HG03097 (cell line): ENCODE results near the gene SLC1A5.

Source experiments
- ATAC-seq: cut with Tn5 transposase; IDR thresholded peaks from one replicate; pipeline ENCODE4 v1.9.1; 2021; ENCODE audit not compliant: unreplicated experiment, low FRiP score

Gene SLC1A5

DNA sequence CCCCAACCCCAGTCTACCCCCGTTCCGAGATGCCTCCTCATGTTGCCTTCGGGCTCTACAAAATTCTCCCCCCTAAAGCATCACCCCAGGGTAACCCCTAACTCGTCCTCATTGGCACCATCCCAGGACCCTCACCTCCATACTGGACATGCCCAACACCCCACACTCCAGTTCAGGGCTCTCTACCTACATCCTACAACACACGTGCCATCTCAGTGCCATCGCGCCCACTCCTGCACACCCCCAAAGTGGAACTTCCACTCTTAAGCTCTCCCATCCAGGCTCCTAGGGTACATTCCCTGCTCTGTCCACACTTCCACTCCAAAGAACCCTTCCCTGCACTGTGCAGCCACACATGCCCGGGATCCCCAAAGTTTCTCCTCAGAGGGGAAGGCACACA lies 43.4 kb downstream of the SLC1A5 start:
- ATAC-seq: no peak

DNA sequence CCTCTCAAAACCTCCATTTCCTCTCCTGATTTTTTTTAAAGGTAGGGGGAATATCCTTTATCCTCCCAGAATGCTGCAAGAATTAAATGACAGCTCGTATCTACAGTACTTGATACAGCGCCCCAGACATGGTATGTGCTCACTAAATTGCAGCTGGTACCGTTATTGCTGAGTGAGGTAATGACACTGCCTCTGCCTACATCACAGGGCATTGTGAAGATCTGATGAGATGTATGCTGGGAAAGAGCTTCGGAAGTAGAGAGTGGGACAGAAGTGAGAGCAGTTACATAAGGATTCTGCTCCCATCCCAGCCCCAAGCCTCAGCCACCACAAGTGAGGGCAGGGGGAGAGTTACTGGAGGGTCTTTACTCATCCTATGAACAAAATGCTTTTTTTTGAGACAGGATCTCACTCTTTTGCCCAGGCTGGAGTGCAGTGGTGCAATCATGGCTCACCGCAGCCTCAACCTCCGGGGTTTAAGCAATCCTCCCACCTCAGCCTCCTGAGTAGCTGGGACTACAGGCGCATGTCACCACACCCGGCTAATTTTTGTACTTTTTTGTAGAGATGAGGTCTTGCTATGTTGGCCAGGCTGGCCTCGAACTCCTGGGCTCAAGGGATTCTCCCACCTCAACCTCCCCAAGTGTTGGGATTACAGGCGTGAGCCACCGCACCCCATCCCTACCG lies 44.2 kb downstream of the SLC1A5 start:
- no peak for ATAC-seq

DNA sequence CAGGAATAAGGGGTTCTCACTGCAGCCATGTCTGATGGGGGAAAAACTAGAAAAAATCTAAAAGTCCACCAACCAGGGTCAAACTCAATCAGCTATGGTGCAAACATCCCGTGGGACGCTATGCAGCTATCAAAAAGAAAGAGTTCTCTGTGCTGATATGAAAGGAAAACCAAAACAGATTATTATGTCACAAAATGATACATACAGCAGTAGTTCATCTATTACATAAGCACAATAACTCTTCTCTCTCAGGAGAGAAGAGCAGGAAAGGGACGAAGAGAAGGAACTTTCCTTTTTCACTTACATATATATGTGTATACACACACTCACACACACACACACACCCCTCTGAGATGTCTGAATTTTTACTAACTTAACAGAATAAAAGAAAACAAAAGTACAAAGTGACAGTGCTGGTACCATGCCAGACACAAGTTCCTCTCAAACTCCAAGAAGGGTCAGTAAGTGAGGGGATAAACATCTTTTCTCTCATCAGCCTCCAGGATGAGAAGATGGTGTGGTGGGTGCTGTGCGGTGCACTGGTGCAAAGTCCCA lies 45.4 kb downstream of the SLC1A5 start:
- ATAC-seq: no peak

DNA sequence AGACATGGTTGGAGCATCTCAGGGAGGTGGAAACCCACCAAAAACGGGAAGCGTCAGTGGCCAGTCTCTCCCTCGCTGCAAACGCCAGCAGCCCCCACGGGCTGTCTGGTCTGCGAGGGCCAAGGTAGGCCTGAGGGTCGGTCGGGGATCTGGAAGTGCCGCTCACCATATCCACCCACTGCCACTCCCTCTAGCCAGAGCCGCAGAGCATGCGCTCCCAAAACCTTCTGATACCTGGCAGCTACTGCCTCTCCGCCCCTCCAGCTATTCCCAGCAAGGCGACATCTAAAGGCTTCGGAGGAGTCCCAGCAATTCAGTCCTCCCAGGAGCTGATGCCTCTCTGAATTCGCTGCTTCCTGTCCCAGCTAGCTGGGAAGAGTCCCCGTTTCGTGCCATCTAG lies 46.9 kb downstream of the SLC1A5 start:
- ATAC-seq: no peak

DNA sequence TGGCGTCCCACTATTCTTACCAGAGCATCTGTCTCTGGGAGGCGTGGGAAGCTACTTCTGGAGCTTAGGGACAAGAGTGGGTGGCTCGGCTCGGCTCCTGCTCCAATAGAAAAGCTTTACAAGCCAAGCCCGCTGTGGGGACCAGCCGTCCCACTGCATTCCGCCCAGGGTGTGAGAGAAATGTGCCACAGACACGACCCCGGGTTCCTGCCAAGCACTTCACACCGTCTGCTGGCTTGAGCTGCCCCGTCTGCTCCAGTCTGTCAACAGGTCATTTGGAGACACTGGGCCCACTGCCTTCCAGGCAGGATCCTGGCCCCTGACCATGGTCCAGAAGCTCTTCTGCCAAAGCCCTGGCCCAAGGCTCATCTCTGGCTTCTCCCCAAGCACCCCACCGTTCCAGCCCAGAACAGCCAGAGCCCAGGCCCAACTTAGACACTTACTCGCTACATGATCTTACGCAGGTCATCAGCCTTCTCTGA lies 49.1 kb downstream of the SLC1A5 start:
- no peak for ATAC-seq

DNA sequence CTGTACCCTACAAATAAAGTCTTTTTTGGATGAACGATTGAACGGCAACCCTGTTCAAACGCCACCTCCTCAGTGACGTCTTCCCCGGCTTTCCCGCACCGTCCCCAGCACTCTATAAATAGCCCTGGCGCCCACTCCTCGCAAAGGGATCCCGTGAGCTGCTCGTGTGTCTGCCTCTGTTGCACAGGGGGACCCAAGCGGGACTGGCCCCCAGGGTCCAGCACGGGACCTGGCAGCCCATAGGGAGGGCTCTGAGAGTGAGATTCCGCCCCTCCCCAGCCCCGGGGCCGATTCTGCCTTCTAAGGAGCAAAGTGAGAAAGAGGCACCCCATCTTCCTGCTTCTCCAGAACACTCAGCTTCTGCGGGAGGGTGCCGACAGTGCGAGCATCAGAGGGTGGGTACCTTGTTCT lies 50.6 kb downstream of the SLC1A5 start:
- no peak for ATAC-seq

DNA sequence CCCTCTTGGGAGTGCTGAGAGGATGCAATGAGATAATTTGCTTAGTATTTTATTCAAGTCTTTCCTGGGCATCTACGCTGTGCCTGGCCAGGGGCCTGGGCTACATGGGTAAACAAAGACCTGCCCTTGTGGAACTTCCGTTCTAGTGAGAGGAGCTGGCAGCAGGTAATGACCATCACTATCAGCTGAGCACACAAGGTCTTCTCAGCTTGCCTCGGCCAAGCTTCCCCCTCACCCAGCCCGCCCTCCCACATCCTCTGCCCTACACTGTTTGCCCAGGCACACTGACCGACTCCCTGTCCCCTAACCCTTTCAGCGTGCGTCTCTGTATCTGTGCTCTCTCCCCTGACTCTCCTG lies 51.1 kb downstream of the SLC1A5 start:
- no peak for ATAC-seq

DNA sequence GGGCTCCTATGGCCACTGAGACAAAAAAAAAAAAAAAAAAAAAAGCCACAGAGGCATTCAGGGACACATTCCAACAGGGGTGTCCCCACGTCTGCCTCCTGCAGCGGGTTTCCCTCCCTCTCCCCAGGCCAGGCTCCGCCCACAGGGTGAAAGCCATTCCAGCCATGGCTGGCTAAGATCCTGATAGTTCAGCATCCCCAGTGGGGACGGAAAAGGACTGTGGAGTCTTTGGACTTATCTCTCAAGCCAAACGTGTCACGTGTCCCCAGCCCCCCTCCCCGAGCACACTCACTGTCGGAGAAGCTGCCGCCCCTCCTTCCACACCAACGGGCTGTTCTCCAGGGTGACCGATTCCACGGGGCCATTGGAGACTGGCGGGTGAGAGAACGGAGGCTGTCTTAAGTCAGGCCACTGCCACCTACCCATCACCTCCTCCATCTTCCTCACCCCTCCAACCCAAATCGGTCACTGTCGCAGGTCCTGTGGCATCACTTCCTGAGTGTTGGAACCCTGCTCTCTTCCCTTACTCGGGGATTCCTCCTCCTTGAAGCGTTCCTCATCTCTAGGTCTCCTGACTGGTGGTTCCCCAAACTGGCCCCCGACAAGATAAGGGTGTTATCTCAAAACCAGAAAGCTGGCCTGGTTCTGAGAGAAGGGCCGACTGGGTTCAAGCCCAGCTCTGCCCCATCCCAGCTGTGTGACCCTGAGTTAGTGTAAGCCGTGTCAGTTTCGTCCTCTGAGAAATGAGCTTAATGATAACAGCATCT lies 51.7 kb downstream of the SLC1A5 start:
- no peak for ATAC-seq

DNA sequence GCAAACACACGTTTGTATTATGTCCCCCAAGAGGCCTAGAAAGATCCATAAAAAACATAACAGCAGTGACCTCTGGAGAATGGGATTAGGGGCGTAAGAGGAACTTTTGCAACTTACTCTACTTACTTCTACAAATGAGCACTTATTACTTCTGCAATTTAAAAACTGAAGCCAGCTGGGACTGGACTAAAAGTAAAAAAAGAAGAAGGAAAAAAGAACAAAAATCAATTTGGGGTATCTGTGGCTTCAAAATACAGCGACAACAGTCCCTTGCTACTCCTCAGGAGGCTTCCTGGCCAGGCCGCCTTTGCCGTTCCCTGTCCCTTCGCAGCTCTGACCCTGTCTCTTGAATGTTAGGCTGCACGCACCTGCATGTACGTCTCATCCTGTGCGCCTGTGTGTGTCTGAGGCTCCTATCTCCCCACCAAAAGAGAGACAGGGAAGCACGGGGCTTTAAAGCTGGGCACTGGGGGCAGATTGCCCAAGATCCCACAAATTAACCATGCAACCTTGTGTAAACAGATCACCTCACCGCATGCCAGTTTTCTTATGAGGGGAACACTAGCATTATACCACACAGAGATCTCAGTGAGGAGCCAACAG lies 54.6 kb downstream of the SLC1A5 start:
- ATAC-seq: no peak

DNA sequence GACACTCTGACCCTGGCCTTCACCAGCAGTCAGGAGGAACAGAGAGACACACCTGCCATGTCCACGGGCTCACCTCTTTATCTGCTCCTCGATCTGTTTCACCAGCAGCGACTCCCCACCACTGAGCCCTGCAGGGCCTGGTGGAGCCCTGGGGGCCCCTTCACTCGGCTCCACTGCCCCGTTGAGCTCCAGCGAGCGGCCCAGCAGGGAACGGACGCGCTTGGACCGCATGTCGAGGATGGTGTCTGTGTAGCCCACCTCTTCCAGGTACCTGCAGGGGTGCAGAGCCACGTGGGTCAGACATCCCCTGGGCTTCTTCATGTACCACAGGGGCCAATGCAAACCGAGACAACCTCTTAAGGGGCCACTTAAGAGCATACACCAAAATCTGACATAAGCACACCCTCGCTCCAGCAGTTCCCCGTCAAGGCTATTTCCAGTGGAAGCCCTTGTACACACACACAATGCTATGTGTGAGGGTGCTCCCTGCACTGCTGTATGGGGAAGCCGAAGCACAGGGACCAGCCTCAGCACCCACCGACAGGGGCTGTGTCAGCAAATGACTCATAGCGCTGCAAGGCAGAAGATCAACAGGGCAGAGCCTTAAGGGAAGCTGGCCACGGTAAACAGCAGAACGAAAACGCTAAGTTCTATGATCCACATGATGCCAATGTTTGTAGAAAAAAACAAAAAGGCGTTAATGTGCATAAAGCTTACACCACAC lies 55.3 kb downstream of the SLC1A5 start:
- ATAC-seq: no peak

DNA sequence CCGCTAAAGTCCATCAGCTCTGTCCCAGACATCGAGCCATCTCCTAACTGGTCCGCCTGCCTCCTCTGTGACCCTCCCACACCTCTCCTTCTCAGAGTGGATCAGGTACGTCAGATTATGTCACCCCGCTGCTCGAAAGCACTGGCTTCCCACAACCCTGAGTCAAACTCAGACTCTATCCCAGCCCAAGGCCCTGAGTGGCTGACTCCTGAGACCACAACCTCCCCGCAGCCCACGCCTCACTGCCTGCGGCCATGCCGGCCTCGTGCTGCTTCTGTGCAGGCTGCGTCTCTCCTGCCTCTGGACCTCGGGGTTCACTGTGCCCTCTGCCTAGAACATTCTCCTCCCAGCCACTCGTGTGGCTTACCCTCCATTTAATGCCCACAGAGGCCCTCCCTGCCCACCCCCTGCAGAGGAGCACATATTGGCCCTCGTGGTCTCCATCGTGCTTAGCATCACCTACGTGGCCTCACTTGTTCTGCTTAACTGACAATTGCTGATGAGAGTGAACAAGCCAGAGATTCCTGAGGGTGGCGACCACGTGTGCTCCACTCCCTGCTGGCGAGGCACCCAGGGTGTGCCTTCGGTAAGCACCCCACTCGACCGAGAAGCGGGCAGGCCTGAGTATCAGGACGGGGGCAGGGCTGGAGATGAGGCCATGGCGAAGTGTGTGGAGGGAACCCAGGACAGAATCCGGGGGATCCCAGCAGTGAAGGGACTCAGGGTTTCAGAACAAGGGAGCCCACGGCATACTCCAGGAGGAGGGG lies 56.0 kb downstream of the SLC1A5 start:
- ATAC-seq: no peak

DNA sequence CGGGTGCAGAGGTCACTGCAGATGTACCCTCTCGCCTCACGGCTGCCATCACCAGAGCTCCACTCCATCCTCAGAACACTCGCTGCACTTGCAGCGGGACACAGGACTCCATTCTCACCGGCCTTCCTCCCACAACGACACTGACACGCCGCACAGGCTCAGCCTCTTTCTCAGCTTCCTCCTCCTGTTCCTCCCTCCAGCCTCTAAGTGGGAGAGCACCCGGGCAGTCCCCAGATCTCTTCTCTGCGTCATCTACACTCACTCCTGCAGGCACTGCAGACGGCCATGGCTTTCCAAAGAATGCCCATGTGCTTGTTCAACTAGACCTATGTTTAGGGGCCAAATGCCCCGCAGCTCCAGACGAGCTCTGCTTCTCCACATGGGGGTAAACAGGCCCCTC lies 56.8 kb downstream of the SLC1A5 start:
- ATAC-seq: no peak

DNA sequence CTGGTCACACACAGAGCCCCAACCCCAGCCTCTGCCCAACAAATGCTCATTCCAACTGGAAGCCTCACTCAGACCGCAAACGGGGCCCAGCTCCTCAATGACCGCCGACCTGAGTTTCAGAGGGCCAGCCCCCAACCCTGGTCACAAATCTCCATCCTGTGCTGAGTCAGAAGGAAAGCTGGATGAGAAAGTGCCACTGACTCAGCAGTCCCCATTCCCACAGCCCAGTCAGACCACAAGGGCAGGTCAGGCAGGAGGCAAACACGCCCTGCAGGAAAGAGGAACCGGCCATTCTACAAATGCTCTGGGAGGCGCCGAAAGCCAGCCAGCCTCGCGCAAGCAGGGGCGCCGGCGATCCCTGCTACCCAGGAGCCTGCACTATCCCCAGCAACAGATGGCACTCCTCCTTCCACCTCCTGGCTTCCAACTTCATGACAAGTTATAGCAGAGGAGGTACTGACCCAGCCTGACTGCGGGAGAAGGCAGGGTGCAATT lies 57.3 kb downstream of the SLC1A5 start:
- ATAC-seq: no peak

DNA sequence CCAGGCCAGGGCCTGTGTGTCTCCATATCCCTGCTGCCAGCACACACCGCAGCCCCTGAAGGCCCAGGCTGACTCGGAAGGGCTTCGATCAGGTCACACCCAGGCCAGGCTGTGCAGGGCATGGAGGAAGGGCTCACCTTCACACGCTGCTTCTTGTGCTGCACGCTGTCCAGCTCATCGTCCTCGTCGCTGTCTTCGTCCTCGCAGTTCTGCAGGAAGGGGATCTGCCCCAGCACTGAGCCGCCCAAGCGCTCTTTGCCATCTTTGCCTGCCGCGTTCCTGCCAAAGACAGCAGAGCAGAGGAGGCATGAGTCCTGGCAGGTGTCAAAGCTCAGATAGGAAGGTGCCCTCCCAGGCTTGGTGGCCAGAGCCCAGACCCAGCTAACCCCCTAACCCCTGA lies 57.8 kb downstream of the SLC1A5 start:
- no peak for ATAC-seq

DNA sequence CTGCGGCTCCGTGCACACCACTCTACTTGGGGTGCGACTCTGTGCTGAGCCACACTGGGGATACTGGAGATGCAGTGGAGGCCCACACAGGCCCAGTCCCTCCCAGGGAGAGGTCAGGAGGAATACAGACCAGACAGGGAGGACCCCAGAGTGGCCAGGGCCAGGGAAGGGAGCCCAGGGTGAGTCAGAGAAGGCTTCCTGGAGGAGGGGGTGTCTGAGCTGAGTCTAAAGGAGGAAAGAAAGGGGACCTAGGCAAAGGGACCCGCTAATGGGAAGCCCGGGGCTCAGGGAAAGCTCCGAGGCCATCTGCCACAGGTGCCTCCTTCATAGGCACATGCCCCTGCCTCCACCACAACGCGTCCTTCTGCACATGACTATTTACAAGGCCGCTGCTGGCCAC lies 58.2 kb downstream of the SLC1A5 start:
- no peak for ATAC-seq

DNA sequence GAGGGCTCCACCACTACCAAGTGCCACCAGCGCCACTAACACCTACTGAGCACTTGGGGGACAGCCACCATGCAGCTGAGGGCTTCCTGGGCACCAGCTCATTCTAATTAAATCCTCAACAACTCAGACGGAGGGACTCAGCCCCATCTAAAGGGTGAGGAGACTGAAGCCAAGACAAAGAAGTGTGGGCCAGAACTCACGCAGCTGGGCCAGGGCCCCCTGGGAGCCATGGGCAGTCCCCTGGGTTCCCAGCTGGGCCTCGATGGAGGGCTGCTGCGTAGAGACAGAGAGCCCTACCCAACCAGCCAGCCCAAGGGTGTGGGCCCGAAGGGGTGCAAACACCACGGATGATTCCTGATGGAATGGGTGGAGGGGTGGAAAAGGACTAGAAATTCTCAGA lies 58.7 kb downstream of the SLC1A5 start:
- ATAC-seq: no peak

DNA sequence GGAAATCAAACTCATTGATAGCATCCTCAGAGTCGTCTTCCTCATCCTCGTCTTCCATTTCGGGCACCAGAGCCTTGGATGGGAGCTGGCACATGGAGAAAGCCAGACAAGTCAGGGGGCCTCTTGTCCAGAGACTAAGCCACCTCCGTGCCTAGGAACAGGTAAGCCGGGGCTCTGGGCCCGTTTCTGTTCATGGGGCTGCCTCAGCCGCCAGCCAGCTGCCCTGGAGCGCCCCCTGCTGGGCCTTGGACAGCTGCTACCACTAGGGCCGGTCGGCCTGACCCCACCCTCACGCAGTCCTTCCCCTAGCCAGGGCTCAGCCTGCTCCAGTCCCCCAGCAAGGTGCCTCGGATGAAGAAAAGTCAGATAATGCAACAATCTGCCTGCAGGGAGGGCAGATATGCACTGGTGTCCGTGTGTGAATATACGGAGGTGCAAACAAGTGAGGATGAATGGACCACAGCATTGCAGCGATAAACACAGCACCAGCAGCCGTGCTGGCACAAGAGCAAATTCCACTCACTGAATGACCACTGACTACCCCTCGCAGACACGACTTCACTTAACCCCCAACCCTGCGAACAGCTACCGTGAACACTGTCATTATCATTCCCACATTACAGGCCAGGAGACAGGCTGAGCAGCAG lies 59.6 kb downstream of the SLC1A5 start:
- ATAC-seq: no peak

DNA sequence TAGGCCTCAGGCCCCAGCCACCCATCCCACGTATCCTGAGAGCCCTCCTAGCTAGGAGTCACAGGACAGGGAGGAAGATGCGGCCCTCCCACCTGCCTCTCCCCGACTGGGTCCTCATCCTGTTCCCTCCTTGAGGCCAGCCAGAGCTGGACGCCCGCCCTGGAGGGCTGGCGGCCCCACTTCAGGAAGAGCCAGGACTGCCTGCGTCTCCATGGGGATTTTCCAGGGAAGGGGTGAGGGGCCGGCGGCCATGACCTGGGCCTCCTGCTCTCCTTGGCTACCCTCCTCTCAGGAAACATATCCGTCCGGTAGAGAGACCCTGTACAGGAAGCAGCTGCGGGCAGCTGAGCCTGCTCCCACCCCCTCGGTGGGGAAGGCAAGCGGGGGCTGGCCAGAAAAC lies 60.2 kb downstream of the SLC1A5 start:
- no peak for ATAC-seq

DNA sequence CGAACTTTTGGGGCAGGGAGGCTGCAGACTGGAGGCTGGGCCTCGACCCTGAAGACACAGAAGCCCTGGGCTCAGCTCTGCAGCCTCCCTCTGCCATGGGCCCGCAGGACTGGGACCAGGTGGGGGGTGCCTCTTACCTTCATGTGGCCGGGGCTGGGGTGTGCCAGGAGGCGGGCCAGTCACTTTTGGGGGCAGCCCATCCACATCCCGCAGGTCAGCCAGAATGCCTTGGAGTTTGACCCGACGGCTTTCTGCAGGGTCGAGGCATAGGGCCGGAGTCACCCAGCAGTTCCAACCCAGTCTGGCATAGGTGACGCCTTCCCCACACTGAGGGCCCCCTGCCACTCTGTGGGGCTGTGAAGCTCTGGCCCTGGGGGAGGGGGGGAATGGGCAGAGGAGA lies 60.6 kb downstream of the SLC1A5 start:
- ATAC-seq: no peak
